WI38 (cell line): Measurements from ENCODE around the gene ADARB1.

Source experiments
- H3K4me3 ChIP-seq: 2 replicates; pipeline ENCODE4 v1.5.1; 2011; ENCODE audit warnings: low read depth, mild to moderate bottlenecking, control low read depth, low read length
- TF ChIP-seq, protein P1 (sequence below): IDR thresholded peaks from 2 replicates; pipeline ENCODE4 v1.5.1; 2012; ENCODE audit warnings: low read depth, mild to moderate bottlenecking, control low read depth, low read length

ADARB1 gene

DNA sequence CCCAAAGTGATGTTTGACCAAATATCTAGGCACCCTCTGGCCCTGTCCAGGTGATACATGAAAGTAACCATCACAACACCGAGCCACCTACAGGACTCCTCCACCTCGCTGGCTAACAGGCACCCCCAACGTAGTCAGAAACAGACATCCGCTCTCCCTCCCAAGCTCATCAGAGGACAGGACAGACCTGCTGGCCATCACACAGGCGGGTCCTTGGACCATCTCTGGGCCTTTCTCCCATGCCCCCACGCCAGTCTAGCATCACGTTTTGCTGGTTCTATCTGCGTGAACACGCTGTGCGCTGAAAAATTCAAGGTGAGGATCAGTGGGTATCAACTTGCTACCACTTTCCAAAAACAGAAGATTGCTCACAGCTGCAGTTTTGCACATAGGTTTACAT is 21.4 kb upstream of the ADARB1 start:
- TF ChIP-seq, protein P1, sequence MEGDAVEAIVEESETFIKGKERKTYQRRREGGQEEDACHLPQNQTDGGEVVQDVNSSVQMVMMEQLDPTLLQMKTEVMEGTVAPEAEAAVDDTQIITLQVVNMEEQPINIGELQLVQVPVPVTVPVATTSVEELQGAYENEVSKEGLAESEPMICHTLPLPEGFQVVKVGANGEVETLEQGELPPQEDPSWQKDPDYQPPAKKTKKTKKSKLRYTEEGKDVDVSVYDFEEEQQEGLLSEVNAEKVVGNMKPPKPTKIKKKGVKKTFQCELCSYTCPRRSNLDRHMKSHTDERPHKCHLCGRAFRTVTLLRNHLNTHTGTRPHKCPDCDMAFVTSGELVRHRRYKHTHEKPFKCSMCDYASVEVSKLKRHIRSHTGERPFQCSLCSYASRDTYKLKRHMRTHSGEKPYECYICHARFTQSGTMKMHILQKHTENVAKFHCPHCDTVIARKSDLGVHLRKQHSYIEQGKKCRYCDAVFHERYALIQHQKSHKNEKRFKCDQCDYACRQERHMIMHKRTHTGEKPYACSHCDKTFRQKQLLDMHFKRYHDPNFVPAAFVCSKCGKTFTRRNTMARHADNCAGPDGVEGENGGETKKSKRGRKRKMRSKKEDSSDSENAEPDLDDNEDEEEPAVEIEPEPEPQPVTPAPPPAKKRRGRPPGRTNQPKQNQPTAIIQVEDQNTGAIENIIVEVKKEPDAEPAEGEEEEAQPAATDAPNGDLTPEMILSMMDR = no peak
- H3K4me3 ChIP-seq = no peak overlapping the region

DNA sequence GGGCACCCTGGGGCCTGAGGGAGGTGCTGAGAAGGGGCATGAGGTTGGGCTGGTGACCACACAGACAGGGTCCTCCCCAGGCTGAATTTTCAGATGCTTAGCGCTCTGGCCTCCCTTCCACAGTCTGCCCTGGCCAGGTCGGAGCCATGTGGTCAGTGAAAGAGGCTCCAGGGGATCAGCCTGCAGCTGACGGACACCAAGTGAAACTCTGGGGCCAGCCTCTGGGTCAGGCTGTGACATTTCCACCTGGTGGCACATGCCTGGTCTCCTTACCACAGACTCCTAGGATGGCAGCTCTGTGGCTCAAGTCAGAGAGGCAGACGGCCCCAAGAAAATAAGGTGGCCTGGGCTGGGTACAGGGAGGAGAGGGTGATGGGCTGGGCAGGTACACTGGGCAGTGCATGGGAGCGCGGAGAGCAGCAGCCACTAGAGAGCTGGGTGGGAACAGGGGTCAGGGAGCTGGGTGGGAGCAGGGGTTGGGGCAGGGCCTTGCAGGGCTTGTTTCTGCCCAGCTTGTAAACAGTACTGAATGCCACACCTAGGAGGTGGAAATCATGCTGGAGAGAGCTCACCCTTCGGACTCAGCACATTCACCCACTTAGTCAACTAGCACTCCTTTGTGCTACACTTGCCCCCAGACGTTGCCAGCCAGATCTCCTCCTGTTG is 20.7 kb upstream of the ADARB1 start:
- H3K4me3 ChIP-seq = no peak overlapping the region
- TF ChIP-seq, protein P1 = no peak

DNA sequence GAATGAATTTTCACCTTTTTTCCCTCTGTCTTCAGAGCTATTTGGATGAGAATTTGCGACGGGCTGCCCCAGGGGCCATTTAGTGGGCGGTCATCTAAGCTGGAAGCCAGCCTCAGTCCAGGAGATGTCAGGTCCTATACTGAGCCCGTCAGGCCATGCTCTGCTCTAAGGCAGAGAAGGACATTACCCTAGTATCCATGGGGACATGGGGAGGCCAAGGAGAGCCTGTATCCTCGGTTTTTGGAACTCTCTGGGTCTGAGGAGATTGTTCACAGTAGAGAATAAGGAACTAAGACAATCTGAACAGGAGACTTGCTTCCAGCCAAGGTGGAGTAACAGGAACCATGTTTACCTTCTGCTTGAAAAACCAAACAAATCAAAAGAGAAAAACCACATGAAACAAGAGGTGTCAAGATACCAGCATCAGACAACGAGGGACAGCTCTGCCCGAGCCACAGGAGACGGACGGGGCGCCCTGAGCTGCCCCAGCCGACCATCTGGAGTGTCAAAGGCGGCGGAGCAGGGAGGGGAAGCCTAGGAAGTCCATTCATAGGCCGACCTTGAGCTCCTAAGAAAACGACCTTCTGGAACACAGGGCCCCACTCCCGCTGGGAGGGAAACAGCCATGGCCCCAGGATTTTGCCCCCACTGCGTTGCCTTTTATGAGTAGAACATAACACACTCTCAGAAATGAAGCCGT is 20.0 kb upstream of the ADARB1 start:
- TF ChIP-seq, protein P1 = no peak
- H3K4me3 ChIP-seq = no peak overlapping the region

DNA sequence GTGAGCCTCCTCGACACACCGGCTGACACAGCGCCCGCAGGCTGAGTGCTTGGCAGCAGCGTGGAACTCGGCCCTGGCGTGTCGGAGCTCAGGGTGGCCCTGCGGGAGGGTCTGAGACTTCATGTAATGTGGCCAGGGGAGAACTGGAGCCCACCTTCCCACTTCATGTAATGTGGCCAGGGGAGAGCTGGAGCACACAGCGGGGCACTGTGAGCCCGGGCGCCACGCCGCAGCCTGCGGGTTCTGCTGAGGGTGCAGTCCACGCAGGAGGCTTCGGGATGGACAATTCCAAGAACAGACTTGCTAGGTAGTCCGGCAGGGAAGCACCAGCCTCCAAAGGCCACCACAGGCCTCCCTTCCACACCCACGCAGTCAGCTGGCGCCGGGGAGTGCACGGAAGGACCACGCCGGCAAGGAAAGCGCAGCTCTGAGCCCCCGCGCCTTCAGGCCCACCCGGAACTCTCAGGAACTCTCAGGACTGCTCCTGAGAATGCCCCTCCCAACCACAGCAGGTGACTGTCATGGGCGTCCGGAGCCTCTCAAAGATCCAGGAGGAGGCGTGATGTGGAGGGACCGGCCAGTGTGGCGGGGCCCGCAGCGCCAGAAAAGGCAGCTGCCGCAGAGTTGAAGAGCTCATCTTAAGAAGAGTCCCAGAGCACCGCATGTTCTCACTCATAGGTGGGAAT is 19.3 kb upstream of the ADARB1 start:
- H3K4me3 ChIP-seq = no peak overlapping the region
- TF ChIP-seq, protein P1 = no peak

DNA sequence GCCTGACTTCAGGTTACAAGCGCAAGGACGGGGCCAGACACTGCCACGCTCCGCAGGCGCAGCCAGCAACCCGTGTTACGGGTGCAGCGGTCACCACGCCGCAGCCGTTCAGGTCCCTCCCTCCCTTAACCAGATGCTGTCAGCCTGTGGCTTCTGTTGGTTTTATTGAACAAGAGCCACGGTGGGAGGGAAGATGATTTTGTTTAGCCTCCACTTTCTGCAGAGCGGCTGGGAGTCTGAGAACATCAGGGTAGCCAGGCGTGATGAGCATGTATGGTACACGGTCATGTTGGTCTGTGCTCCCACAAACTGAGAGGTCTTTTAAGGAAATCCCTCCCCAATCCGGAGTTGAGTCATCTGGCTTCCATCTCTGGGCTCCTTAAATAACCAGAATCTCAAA is 18.5 kb upstream of the ADARB1 start:
- no peak overlapping the region for H3K4me3 ChIP-seq
- TF ChIP-seq, protein P1 = no peak

DNA sequence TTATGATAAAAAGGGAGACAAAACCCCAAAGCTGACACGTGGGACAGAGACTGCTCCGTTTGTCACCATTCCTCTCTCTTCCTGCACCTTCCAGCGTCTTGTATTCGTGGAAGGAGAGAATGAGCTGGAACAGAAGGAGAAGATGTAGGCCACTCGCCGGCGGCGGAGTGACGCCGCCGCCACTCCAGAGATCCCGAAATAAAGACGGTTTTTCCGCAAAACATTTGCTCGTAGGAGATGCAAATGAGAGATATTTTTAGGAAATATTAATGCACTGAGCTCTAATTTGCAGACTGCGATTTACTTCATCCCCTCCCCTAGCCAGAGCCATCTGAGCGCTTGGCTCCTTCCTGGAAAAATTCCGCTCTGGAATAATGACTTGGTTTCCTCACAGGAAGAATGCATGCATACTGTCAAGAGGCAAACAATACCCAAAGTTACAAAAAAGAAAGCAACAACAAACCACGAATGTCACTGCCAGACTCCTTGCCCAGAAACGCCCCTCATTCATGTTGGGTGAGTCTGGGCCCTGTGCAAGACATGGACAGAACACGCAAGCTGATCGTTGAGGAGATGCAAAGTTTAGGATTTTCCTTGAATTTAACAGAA is 18.0 kb upstream of the ADARB1 start:
- no peak overlapping the region for H3K4me3 ChIP-seq
- TF ChIP-seq, protein P1 = no peak
